Esophagus squamous epithelium (tissue), 4 donors: ENCODE results near the gene MYO9A.

Experiments used
- POLR2A ChIP-seq, 4 donors: fragments of 450-650 bp; IDR thresholded peaks; one replicate each; pipeline ENCODE4 v1.6.1; 2017; ENCODE audit warnings: antibody characterized with exemption in 4 of 4, mild to moderate bottlenecking in 4 of 4, moderate library complexity in 3 of 4
- TF ChIP-seq, protein P1 (sequence below), 6 experiments: fragments of 450-650 bp in 4 of 6; fragments of 200-600 bp in 2 of 6; sonication (generic) in 2 of 6; IDR thresholded peaks; one replicate each; pipeline ENCODE4 v1.5.1; 2016 to 2019; ENCODE audit warnings: antibody characterized with exemption in 6 of 6, mild to moderate bottlenecking in 4 of 6, moderate library complexity in 4 of 6

DNA sequence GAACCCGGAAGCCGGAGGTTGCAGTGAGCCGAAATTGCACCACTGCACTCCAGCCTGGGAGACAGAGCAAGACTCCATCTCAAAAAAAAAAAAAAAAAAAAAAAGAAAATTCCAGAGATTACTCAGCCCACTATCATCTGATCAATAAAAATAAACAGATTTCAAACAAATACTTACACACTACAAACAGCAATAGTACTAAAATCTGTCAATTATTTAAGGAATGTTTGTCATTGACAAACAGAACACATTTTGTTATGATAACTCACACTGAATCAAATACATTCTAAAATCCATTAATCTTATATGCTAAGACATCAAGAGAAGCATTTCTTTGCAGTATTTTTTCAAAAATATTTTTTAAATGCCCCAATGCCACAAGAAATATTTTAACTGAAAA is 7.6 kb downstream of the MYO9A start:
- TF ChIP-seq, protein P1, sequence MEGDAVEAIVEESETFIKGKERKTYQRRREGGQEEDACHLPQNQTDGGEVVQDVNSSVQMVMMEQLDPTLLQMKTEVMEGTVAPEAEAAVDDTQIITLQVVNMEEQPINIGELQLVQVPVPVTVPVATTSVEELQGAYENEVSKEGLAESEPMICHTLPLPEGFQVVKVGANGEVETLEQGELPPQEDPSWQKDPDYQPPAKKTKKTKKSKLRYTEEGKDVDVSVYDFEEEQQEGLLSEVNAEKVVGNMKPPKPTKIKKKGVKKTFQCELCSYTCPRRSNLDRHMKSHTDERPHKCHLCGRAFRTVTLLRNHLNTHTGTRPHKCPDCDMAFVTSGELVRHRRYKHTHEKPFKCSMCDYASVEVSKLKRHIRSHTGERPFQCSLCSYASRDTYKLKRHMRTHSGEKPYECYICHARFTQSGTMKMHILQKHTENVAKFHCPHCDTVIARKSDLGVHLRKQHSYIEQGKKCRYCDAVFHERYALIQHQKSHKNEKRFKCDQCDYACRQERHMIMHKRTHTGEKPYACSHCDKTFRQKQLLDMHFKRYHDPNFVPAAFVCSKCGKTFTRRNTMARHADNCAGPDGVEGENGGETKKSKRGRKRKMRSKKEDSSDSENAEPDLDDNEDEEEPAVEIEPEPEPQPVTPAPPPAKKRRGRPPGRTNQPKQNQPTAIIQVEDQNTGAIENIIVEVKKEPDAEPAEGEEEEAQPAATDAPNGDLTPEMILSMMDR (IDR thresholded peaks at IDR 0.05): no peak
- TF ChIP-seq POLR2A (IDR thresholded peaks at IDR 0.05): no peak
